Spleen (tissue), 13 donors: ENCODE data around the gene MS4A13. TPM values are rescaled to one million over a fixed set of nuclear protein-coding genes. Genes with fewer than 3 reads are reported as not detected.

Experiments
- DNase-seq: peaks from one replicate; pipeline ENCODE4 v3.0.0-alpha.2; 2020
- H3K27ac ChIP-seq, 8 donors: fragments of 200-600 bp; sonication (generic) in 7 of 8; 1 replicate in 4 of 8; 2 replicates in 4 of 8; pipeline versions ENCODE4 v1.5.0 to v1.8.0; 2016 to 2021; ENCODE audit warnings: inconsistent platforms in 4 of 8, mild to moderate bottlenecking in 4 of 8, moderate library complexity in 1 of 8
- H3K27me3 ChIP-seq, 7 donors: fragments of 200-600 bp; sonication (generic) in 6 of 7; replicated peaks in 1 of 7; 1 replicate in 4 of 7; 2 replicates in 3 of 7; pipeline versions ENCODE4 v1.5.0 to v1.8.0; 2016 to 2021; ENCODE audit warnings: inconsistent platforms in 3 of 7, mild to moderate bottlenecking in 1 of 7
- H3K36me3 ChIP-seq, 6 donors: fragments of 200-600 bp; sonication (generic) in 5 of 6; 1 replicate in 4 of 6; 2 replicates in 2 of 6; pipeline versions ENCODE4 v1.5.0 to v1.8.0; 2016 to 2021; ENCODE audit warnings: inconsistent platforms in 2 of 6
- H3K4me1 ChIP-seq, 6 donors: fragments of 200-600 bp; sonication (generic) in 5 of 6; 1 replicate in 3 of 6; 2 replicates in 3 of 6; pipeline versions ENCODE4 v1.5.0 to v1.8.0; 2016 to 2021; ENCODE audit warnings: inconsistent platforms in 3 of 6
- H3K4me3 ChIP-seq, 8 donors: fragments of 200-600 bp; sonication (generic) in 7 of 8; 1 replicate in 4 of 8; 2 replicates in 4 of 8; pipeline versions ENCODE4 v1.5.0 to v1.8.0; 2016 to 2021; ENCODE audit warnings: inconsistent platforms in 4 of 8, mild to moderate bottlenecking in 4 of 8, moderate library complexity in 2 of 8
- H3K9me3 ChIP-seq, 8 donors: fragments of 200-600 bp; sonication (generic) in 7 of 8; 1 replicate in 4 of 8; 2 replicates in 4 of 8; pipeline versions ENCODE4 v1.5.0 to v1.8.0; 2016 to 2021; ENCODE audit warnings: inconsistent platforms in 4 of 8
- CTCF ChIP-seq, 11 experiments: fragments of 200-600 bp in 7 of 11; fragments of 450-650 bp in 4 of 11; sonication (generic) in 4 of 11; IDR thresholded peaks in 8 of 11; conservative IDR thresholded peaks in 3 of 11; 1 replicate in 7 of 11; 2 replicates in 4 of 11; pipeline versions ENCODE4 v1.4.0 to v1.8.0; 2016 to 2021; ENCODE audit warnings: antibody characterized with exemption in 11 of 11, inconsistent platforms in 4 of 11, mild to moderate bottlenecking in 1 of 11
- POLR2A ChIP-seq, 3 donors: fragments of 450-650 bp; IDR thresholded peaks; one replicate each; pipeline ENCODE4 v1.5.1; 2017; ENCODE audit warnings: antibody characterized with exemption in 3 of 3, mild to moderate bottlenecking in 1 of 3
- POLR2AphosphoS5 ChIP-seq, 3 donors: sonication (generic); formaldehyde crosslinking; IDR thresholded peaks; one replicate each; pipeline ENCODE4 v1.5.1; 2017; ENCODE audit warnings: antibody characterized with exemption in 3 of 3
- WGBS, 5 donors: extraction: QIAGEN DNeasy Blood & Tissue Kit in 3 of 5; methylation state at CpG; one replicate each; pipeline versions ENCODE4 v1.1.5 to v1.1.7; 2013 to 2018; 5-methylcytosine and 5-hydroxymethylcytosine counted together
- intact Hi-C: fragments of 100-400 bp; cut with DNase I; formaldehyde crosslinking; loops from one replicate; pipeline ENCODE4 v1.15.0; 2023; ENCODE audit warnings: low total_unique reads
- long read RNA-seq, 2 donors: transcript quantifications; one replicate each; lab custom pipeline, GENCODE V29; 2026
- polyA plus RNA-seq, 3 donors: library from polyadenylated mRNA; stranded (reverse); fragments of 200-250 nt; gene quantifications; one replicate each; pipeline ENCODE4 v1.2.1, GENCODE V29; 2013
- total RNA-seq, 7 donors: library from RNA; depleted of rRNA in 3 of 7; stranded (reverse); fragments of >200 nt in 3 of 7; fragmentation: NEBNext Ultra II Directional in 4 of 7; extraction: Animal tissue kit (Norgen Biotek cat#: 25700) in 4 of 7; gene quantifications; one replicate each; pipeline versions ENCODE4 v1.1.0 to v1.2.1, GENCODE V29; 2016 to 2021
- donor health status: healthy with polysubstance abuse.
- donor health status: DM: no; HTN: no; CAD: no; lungs with moderate emphysema.
- donor health status: DM: no; HTN: no; CAD: no.
- donor health status: Bipolar disorder and iron deficiency.
- donor health status: healthy.
- donor health status: DM: no; HTN: no; CAD: no.
- donor health status: DM: yes; HTN: yes; CAD: no.

The MS4A13 gene
- not detected for total RNA-seq
- polyA plus RNA-seq = not detected
- long read RNA-seq, donor 1 = 0 reads
- long read RNA-seq, donor 2 = 0 reads

GRCh38 chr11:60515144-60515855 is at the start of gene MS4A13:
TSS of gene MS4A13 (plus strand) at chr11:60515392. CDS start at chr11:60518084, 2,692 bp downstream.
- 90 to 96% (median 94%) methylated on average over 23 to 29 of the region's 29 CpGs for WGBS, 5 donors
- peaks cover 0 to 4% (median 0%) of the 10 kb centered on the region in 7 donors for H3K27me3 ChIP-seq
- H3K4me1 ChIP-seq = peaks cover 0 to 5% (median 0%) of the 10 kb centered on the region in 6 donors
- H3K4me3 ChIP-seq = no peak within 1 kb of the TSS
- intact Hi-C loops = no loop called here
- no peak for DNase-seq
- no peak within 1 kb of the TSS for H3K27ac ChIP-seq
- no peaks in the 10 kb centered on the region for H3K36me3 ChIP-seq
- no peak for TF ChIP-seq POLR2A (IDR thresholded peaks at IDR 0.05)
- no peak for TF ChIP-seq POLR2AphosphoS5 (IDR thresholded peaks at IDR 0.05)
- TF ChIP-seq CTCF (IDR thresholded peaks at IDR 0.05 in 8 of 11, conservative IDR thresholded peaks at IDR 0.05 in 3 of 11) = no peak
- H3K9me3 ChIP-seq = peaks cover 0 to 5% (median 0%) of the 10 kb centered on the region in 8 donors

- H3K36me3 ChIP-seq = peaks cover 0 to 68% (median 14%) of the 10 kb centered on the region in 6 donors
- no peak overlapping the region for H3K4me3 ChIP-seq
- no peak overlapping the region for H3K27ac ChIP-seq
- intact Hi-C loops = no loop called here
- no peaks in the 10 kb centered on the region for H3K9me3 ChIP-seq
- 72 to 88% (median 80%) methylated on average over 2 of the region's 2 CpGs for WGBS, 5 donors
- DNase-seq = no peak
- no peaks in the 10 kb centered on the region for H3K27me3 ChIP-seq
- TF ChIP-seq POLR2AphosphoS5 (IDR thresholded peaks at IDR 0.05) (no peak), CTCF (IDR thresholded peaks at IDR 0.05 in 8 of 11, conservative IDR thresholded peaks at IDR 0.05 in 3 of 11) (no peak), POLR2A (IDR thresholded peaks at IDR 0.05) (no peak)
- peaks cover 0 to 28% (median 0%) of the 10 kb centered on the region in 6 donors for H3K4me1 ChIP-seq
Measured at GRCh38 chr11:60468829-60469228, 46.4 kb upstream of the MS4A13 start.

GRCh38 chr11:60469723-60470122 is 45.5 kb upstream of the MS4A13 start:
- Histone ChIP-seq H3K36me3 (peaks cover 0 to 59% (median 13%) of the 10 kb centered on the region in 6 donors), H3K27ac (no peak overlapping the region), H3K4me3 (no peak overlapping the region), H3K27me3 (no peaks in the 10 kb centered on the region), H3K4me1 (peaks cover 0 to 19% (median 0%) of the 10 kb centered on the region in 6 donors), H3K9me3 (peaks cover 0 to 4% (median 0%) of the 10 kb centered on the region in 8 donors)
- TF ChIP-seq POLR2A (IDR thresholded peaks at IDR 0.05) (no peak), CTCF (IDR thresholded peaks at IDR 0.05 in 8 of 11, conservative IDR thresholded peaks at IDR 0.05 in 3 of 11) (no peak), POLR2AphosphoS5 (IDR thresholded peaks at IDR 0.05) (no peak)
- 57 to 77% (median 74%) methylated on average over 2 of the region's 2 CpGs for WGBS, 5 donors
- intact Hi-C loops = no loop called here
- no peak for DNase-seq

- 12 to 29% (median 17%) methylated on average over 6 of the region's 6 CpGs for WGBS, 5 donors
- Histone ChIP-seq H3K4me3 (no peak overlapping the region), H3K4me1 (peaks cover 0 to 41% (median 15%) of the 10 kb centered on the region in 6 donors), H3K9me3 (peaks cover 0 to 4% (median 0%) of the 10 kb centered on the region in 8 donors), H3K27ac (peak overlapping the region in 4 of 8 donors; percentile 23 to 58 (median 40)), H3K36me3 (no peaks in the 10 kb centered on the region), H3K27me3 (no peaks in the 10 kb centered on the region)
- DNase-seq = no peak
- TF ChIP-seq POLR2AphosphoS5 (IDR thresholded peaks at IDR 0.05) (peak in 1 of 3 donors; percentile 60), CTCF (IDR thresholded peaks at IDR 0.05 in 8 of 11, conservative IDR thresholded peaks at IDR 0.05 in 3 of 11) (peak in 1 of 11 experiments; percentile 27), POLR2A (IDR thresholded peaks at IDR 0.05) (no peak)
- intact Hi-C loops = no loop called here
Measured at GRCh38 chr11:60477035-60477445, 38.2 kb upstream of the MS4A13 start.
